Measurements from ENCODE around the gene LRRFIP1. TPM values are rescaled to one million over a fixed set of nuclear protein-coding genes. Genes with fewer than 3 reads are reported as not detected.
A peak's percentile ranks its signal among the peaks of the same experiment; 100 is the strongest.

LRRFIP1 gene
- total RNA-seq, 2 experiments from 2014 or later = 264 to 281 TPM

DNA sequence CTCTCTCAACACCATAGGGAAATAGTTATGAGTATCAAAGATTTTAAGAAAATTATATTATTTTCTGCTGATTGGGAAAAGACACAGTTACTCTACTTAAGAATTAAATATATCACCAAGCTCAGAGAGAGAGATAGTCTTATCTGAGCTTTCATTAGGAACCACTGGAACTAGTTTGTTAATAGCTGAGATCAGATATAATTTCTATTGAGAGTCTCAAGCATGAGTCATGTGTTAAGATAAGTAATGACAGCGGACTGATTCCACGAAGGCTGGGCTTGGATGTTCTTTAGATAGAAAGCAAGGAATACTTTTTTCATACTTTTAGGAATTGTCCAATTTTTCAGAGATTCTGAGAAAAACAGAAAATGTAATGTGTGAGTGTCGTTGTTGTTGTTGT, 126.8 kb downstream of the LRRFIP1 start:
- ATAC-seq (no peak), DNase-seq (no peak)
- no peak overlapping the region for H3K27ac Mint-ChIP-seq
- no peak overlapping the region for H3K4me3 Mint-ChIP-seq
- ChIA-PET POLR2A (interaction anchor here (1.0 kb wide), 1 partner anchor 12 kb away, joined by 3 read pairs; no protein-coding TSS in a partner anchor), CTCF (interaction anchor here (1.6 to 3.5 kb wide), 3 partner anchors 9 to 183 kb away, joined by 4 to 22 read pairs (median 5); no protein-coding TSS in a partner anchor)
- peaks cover 27% of the 10 kb centered on the region for H3K4me1 Mint-ChIP-seq (ENCODE audit: low read depth)
- intact Hi-C loops (cut with micrococcal nuclease) = no loop called here
- H3K9me3 Mint-ChIP-seq = no peaks in the 10 kb centered on the region
- H3K36me3 Mint-ChIP-seq (ENCODE audit: low read depth) = peaks cover 79% of the 10 kb centered on the region
- no peaks in the 10 kb centered on the region for H3K27me3 Mint-ChIP-seq
- TF ChIP-seq, protein P1, sequence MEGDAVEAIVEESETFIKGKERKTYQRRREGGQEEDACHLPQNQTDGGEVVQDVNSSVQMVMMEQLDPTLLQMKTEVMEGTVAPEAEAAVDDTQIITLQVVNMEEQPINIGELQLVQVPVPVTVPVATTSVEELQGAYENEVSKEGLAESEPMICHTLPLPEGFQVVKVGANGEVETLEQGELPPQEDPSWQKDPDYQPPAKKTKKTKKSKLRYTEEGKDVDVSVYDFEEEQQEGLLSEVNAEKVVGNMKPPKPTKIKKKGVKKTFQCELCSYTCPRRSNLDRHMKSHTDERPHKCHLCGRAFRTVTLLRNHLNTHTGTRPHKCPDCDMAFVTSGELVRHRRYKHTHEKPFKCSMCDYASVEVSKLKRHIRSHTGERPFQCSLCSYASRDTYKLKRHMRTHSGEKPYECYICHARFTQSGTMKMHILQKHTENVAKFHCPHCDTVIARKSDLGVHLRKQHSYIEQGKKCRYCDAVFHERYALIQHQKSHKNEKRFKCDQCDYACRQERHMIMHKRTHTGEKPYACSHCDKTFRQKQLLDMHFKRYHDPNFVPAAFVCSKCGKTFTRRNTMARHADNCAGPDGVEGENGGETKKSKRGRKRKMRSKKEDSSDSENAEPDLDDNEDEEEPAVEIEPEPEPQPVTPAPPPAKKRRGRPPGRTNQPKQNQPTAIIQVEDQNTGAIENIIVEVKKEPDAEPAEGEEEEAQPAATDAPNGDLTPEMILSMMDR (IDR thresholded peaks at IDR 0.05) = no peak

DNA sequence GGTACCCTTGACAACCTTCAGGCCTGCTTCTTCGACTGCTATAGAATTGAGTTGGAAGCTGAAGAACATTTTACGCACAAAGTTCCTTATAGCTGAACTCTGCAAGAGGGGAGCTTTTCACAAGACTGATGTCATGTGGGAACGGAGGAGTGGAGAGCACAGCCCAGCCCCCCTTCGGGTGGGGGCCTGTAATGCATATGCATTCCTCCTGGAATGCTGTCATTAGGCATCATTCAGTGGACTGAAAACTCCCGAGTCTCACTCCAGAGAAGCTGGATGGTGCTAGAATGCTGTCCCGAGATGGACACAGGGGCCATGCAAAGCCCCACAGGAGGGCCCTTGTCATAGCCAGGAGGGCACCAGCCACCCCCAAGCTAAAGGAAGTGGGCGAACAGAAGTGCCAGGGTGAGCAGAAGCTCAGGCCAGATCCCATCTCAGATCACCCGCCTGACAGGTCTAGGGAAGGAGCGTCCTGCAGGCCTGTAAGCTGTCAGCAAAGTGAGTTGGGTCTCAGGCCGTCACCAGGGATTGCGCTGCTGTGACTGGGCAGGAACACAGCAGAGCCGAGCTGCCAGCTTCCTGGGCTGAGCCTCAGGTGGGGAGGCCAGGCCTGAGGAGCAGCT, 127.3 kb downstream of the LRRFIP1 start:
- peaks cover 78% of the 10 kb centered on the region for H3K36me3 Mint-ChIP-seq (ENCODE audit: low read depth)
- peaks cover 27% of the 10 kb centered on the region for H3K4me1 Mint-ChIP-seq (ENCODE audit: low read depth)
- no peaks in the 10 kb centered on the region for H3K27me3 Mint-ChIP-seq
- intact Hi-C loops (cut with micrococcal nuclease) = no loop called here
- ATAC-seq (no peak), DNase-seq (no peak)
- CTCF ChIA-PET = interaction anchor here (1.6 to 3.5 kb wide), 3 partner anchors 10 to 183 kb away, joined by 4 to 22 read pairs (median 4); no protein-coding TSS in a partner anchor
- H3K4me3 Mint-ChIP-seq = no peak overlapping the region
- POLR2A ChIA-PET = interaction anchor here (0.8 kb wide), 1 partner anchor 9 kb away, joined by 4 read pairs; no protein-coding TSS in a partner anchor
- no peak overlapping the region for H3K27ac Mint-ChIP-seq
- no peaks in the 10 kb centered on the region for H3K9me3 Mint-ChIP-seq
- TF ChIP-seq, protein P1 (IDR thresholded peaks at IDR 0.05) = no peak

DNA sequence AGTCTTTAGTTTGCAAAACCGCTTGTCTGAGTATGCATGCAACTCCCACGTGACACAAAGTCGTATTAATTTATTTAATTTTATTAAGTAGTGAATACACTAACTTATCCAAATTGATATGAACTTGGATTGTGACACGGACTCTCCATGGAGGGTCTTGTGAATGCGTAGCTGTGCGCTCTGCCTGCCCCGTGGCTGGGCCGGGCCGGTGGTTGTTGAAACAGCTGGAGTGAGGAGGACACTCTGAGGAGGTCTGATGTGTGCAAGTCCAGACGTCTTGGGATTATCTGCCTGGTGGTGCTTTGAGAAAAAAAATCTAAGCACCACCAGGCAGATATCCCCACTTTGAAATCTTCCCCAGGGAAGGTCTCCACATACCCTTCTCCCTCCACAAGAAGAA, 130.2 kb downstream of the LRRFIP1 start:
- intact Hi-C loops (cut with micrococcal nuclease) = no loop called here
- H3K27me3 Mint-ChIP-seq = no peaks in the 10 kb centered on the region
- no peak overlapping the region for H3K4me3 Mint-ChIP-seq
- DNase-seq (no peak), ATAC-seq (no peak)
- no peak overlapping the region for H3K27ac Mint-ChIP-seq
- no peaks in the 10 kb centered on the region for H3K9me3 Mint-ChIP-seq
- POLR2A ChIA-PET = no interaction called here
- H3K36me3 Mint-ChIP-seq (ENCODE audit: low read depth) = peaks cover 76% of the 10 kb centered on the region
- CTCF ChIA-PET = interaction anchor here (1.1 to 1.9 kb wide), 4 partner anchors 12 to 176 kb away, joined by 3 to 4 read pairs (median 3); no protein-coding TSS in a partner anchor
- H3K4me1 Mint-ChIP-seq (ENCODE audit: low read depth) = peaks cover 14% of the 10 kb centered on the region
- TF ChIP-seq, protein P1 (IDR thresholded peaks at IDR 0.05) = no peak

DNA sequence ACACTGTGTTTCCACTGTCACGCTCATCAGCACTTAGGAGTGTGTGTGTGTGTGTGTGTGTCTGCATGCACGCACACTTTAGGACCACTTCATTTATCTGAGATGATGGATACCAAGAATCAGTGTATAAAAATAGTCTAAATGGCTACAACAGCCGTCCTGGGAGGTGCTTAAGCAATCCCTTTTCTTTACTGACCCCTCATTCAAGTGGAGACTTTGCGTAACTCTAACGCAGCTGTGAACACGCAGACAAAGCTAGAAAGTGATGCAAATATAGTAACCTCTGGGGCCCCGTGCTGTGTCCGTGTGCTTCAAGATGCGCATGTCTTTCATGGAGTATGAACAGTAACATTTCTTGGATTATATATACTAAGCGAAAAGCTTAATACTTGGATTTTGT, 130.8 kb downstream of the LRRFIP1 start:
- DNase-seq (no peak), ATAC-seq (no peak)
- H3K9me3 Mint-ChIP-seq = no peaks in the 10 kb centered on the region
- H3K27me3 Mint-ChIP-seq = no peaks in the 10 kb centered on the region
- H3K36me3 Mint-ChIP-seq (ENCODE audit: low read depth) = peaks cover 76% of the 10 kb centered on the region
- CTCF ChIA-PET = interaction anchor here (1.2 to 1.9 kb wide), 3 partner anchors 13 to 177 kb away, joined by 3 to 4 read pairs (median 3); no protein-coding TSS in a partner anchor
- TF ChIP-seq, protein P1 (IDR thresholded peaks at IDR 0.05) = no peak
- no peak overlapping the region for H3K4me3 Mint-ChIP-seq
- intact Hi-C loops (cut with micrococcal nuclease) = no loop called here
- peaks cover 8% of the 10 kb centered on the region for H3K4me1 Mint-ChIP-seq (ENCODE audit: low read depth)
- no peak overlapping the region for H3K27ac Mint-ChIP-seq
- POLR2A ChIA-PET = no interaction called here

DNA sequence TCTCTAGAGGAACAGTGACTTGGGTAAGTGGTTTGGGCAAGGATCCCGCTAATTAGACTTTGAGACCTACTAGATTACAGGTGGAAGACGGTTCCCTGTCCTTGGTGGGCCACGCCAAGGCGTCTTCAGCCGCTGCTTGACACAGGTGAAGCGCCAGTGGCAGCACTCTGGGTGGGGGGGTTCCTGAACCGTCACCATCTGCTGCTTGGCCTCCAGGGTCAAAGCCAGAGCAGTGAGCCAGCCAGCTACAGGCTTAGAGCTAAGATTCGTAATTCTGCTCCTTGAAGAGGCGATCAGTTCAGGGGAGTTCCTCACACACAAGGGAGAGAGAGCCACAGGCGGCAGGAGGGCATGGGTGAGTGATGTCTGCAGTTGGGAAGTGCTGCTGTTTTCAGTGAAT, 131.8 kb downstream of the LRRFIP1 start:
- peak overlapping the region; percentile 14 for H3K27ac Mint-ChIP-seq
- H3K4me1 Mint-ChIP-seq (ENCODE audit: low read depth) = peaks cover 3% of the 10 kb centered on the region
- ATAC-seq (no peak), DNase-seq (no peak)
- H3K9me3 Mint-ChIP-seq = no peaks in the 10 kb centered on the region
- no peaks in the 10 kb centered on the region for H3K27me3 Mint-ChIP-seq
- H3K36me3 Mint-ChIP-seq (ENCODE audit: low read depth) = peaks cover 76% of the 10 kb centered on the region
- intact Hi-C loops (cut with micrococcal nuclease) = no loop called here
- CTCF ChIA-PET = no interaction called here
- POLR2A ChIA-PET = no interaction called here
- no peak overlapping the region for H3K4me3 Mint-ChIP-seq
- TF ChIP-seq, protein P1 (IDR thresholded peaks at IDR 0.05) = no peak

Data from activated CD8-positive, alpha-beta T cell treated with anti-CD3 and anti-CD28 coated beads for 36 hours (primary cell).